H1 (cell line): ENCODE data around the gene C12orf42. TPM values are rescaled to one million over a fixed set of nuclear protein-coding genes. Genes with fewer than 3 reads are reported as not detected.

ENCODE experiments used
- CEBPB ChIP-seq: IDR thresholded peaks from 2 replicates; pipeline ENCODE4 v1.6.1; 2012; ENCODE audit warnings: low read depth, low read length
- FOSL1 ChIP-seq: IDR thresholded peaks from 2 replicates; pipeline ENCODE4 v1.6.1; 2011; ENCODE audit warnings: mild to moderate bottlenecking, low read depth, low read length, moderate library complexity; ENCODE audit not compliant: insufficient read depth
- GABPA ChIP-seq: IDR thresholded peaks from 2 replicates; pipeline ENCODE4 v1.6.1; 2011; ENCODE audit warnings: mild to moderate bottlenecking, low read length, moderate library complexity, borderline replicate concordance; ENCODE audit not compliant: insufficient read depth
- MAFK ChIP-seq: IDR thresholded peaks from 2 replicates; pipeline ENCODE4 v1.6.1; 2012; ENCODE audit warnings: low read depth, mild to moderate bottlenecking, improper control_type of control experiment, low read length
- SP2 ChIP-seq: IDR thresholded peaks from 2 replicates; pipeline ENCODE4 v1.6.1; 2012; ENCODE audit warnings: mild to moderate bottlenecking, low read length, inconsistent platforms
- polyA plus RNA-seq, 7 experiments: library from polyadenylated mRNA; depleted of rRNA in 3 of 7; stranded (reverse) in 5 of 7; unstranded in 2 of 7; fragments of >200 nt in 5 of 7; fragments of 200-250 nt in 2 of 7; gene quantifications; 1 replicate in 5 of 7; 2 replicates in 1 of 7; 4 replicates in 1 of 7; pipeline versions ENCODE4 v1.2.1 to v1.2.3, GENCODE V29; 2011 to 2013; ENCODE audit warnings: missing spikeins in 2 of 7, mixed read lengths in 2 of 7
- total RNA-seq: library from RNA; stranded (reverse); fragmentation: NEBNext Ultra II Directional; extraction: Animal tissue kit (Norgen Biotek cat#: 25700); gene quantifications from 2 replicates; pipeline ENCODE4 v1.2.1, GENCODE V29; 2021
- TF ChIP-seq, protein P1 (sequence below), 3 experiments: IDR thresholded peaks; 1 replicate in 2 of 3; 2 replicates in 1 of 3; pipeline versions ENCODE4 v1.5.1 to v1.6.1; 2011; ENCODE audit warnings: low read length in 3 of 3, mild to moderate bottlenecking in 3 of 3, inconsistent platforms in 2 of 3, low read depth in 1 of 3, moderate library complexity in 1 of 3; ENCODE audit not compliant: insufficient read depth in 1 of 3; ENCODE audit errors: control extremely low read depth in 1 of 3

C12orf42 gene
- total and polyA plus RNA-seq, 2 of the 8 experiments (the other 6 are each of a cell fraction or from before 2014, with no cell fraction given): 0.05 TPM; not detected in 1

DNA sequence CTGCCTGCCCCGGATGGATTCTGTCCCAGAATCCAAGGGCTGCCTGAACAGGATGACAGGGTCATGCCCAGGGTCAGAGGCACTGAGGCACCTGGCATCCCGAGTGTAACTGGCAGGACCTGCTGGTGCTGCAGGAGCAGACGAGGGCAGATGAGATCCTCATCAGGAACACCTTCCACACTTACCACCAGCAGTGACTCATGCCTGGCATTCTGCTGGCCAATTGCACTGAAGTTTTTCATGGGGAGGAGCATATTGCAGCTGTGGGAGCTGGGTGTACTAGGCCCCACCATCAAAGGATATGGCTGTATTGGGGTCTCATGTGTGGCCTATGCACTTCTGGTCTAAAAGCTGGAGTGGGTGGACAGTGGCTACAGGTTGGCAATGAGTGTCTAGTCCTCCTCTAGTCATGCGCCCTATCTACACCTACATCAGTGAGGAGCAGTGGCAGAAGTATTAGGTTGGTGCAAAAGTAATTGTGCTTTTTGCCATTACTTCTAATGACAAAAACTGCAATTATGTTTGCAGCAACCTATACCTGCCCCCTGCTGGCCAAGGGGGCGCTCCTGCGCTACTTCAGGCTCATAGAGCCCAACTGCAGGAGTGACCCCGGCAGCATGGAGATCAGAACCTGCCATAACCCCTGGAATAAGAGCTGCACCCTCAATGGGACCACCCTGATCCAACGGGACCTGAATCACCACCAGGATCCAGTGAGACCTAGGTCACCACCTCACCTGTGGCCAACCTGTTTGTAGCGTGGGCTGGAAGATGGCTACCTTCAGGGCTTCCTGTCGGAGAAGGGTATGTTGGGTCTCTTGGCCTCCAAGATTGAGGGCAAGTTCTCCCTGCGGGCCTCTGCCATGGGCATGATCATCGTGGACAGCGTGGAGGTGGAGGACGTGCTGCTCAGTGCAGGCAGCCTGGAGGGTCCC is 8.0 kb upstream of the C12orf42 start (continued):
- TF ChIP-seq, protein P1, sequence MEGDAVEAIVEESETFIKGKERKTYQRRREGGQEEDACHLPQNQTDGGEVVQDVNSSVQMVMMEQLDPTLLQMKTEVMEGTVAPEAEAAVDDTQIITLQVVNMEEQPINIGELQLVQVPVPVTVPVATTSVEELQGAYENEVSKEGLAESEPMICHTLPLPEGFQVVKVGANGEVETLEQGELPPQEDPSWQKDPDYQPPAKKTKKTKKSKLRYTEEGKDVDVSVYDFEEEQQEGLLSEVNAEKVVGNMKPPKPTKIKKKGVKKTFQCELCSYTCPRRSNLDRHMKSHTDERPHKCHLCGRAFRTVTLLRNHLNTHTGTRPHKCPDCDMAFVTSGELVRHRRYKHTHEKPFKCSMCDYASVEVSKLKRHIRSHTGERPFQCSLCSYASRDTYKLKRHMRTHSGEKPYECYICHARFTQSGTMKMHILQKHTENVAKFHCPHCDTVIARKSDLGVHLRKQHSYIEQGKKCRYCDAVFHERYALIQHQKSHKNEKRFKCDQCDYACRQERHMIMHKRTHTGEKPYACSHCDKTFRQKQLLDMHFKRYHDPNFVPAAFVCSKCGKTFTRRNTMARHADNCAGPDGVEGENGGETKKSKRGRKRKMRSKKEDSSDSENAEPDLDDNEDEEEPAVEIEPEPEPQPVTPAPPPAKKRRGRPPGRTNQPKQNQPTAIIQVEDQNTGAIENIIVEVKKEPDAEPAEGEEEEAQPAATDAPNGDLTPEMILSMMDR (IDR thresholded peaks at IDR 0.05; ENCODE audit: control extremely low read depth in 1 of 3, insufficient read depth in 1 of 3, low read depth in 1 of 3, low read length in 3 of 3): peak; percentile 75 to 82 (median 77)
- TF ChIP-seq GABPA: no peak
- no peak for TF ChIP-seq SP2
- TF ChIP-seq CEBPB: no peak
- no peak for TF ChIP-seq MAFK
- no peak for TF ChIP-seq FOSL1
- TF ChIP-seq, all 59 proteins: peak for 2
